AG04450 (cell line): Measurements from ENCODE around the gene ANO7. TPM values are rescaled to one million over a fixed set of nuclear protein-coding genes. Genes with fewer than 3 reads are reported as not detected.

Experiments
- CTCF ChIA-PET: fragments of 300-600, 350-600 bp; formaldehyde crosslinking; extraction: SDS; loops from one replicate; lab custom pipeline; 2022; ENCODE audit warnings: antibody characterized with exemption, inconsistent platforms; lab: Charles Lee
- POLR2A ChIA-PET: fragments of 350-600 bp; formaldehyde crosslinking; extraction: SDS; loops from one replicate; lab custom pipeline; 2021; ENCODE audit warnings: antibody characterized with exemption, inconsistent platforms; lab: Yijun Ruan, JAX
- DNase-seq: peaks from one replicate; pipeline ENCODE4 v3.0.0-alpha.2; 2011; ENCODE audit warnings: low read depth, low spot score
- H3K27ac ChIP-seq: one replicate; pipeline ENCODE4 v1.5.1; 2012; ENCODE audit warnings: low read depth, low read length, control low read depth
- H3K27me3 ChIP-seq: one replicate; pipeline ENCODE4 v1.6.0; 2012; ENCODE audit warnings: low read length; ENCODE audit not compliant: control insufficient read depth, insufficient read depth
- H3K4me3 ChIP-seq: 2 replicates; pipeline ENCODE4 v1.5.1; 2011; ENCODE audit warnings: mild to moderate bottlenecking, low read depth, low read length, control low read depth
- H3K9me3 ChIP-seq: 2 replicates; pipeline ENCODE4 v1.5.1; 2012; ENCODE audit warnings: low read length; ENCODE audit not compliant: control insufficient read depth, insufficient read depth
- polyA plus RNA-seq: library from polyadenylated mRNA; depleted of rRNA; stranded (reverse); fragments of >200 nt; gene quantifications from 2 replicates; pipeline ENCODE4 v1.2.3, GENCODE V29; 2011
- TF ChIP-seq, protein P1 (sequence below): IDR thresholded peaks from 2 replicates; pipeline ENCODE4 v1.5.1; 2011; ENCODE audit warnings: low read depth, low read length, control low read depth, inconsistent platforms

The ANO7 gene
- polyA plus RNA-seq, 1 experiment: 0.21 TPM

DNA sequence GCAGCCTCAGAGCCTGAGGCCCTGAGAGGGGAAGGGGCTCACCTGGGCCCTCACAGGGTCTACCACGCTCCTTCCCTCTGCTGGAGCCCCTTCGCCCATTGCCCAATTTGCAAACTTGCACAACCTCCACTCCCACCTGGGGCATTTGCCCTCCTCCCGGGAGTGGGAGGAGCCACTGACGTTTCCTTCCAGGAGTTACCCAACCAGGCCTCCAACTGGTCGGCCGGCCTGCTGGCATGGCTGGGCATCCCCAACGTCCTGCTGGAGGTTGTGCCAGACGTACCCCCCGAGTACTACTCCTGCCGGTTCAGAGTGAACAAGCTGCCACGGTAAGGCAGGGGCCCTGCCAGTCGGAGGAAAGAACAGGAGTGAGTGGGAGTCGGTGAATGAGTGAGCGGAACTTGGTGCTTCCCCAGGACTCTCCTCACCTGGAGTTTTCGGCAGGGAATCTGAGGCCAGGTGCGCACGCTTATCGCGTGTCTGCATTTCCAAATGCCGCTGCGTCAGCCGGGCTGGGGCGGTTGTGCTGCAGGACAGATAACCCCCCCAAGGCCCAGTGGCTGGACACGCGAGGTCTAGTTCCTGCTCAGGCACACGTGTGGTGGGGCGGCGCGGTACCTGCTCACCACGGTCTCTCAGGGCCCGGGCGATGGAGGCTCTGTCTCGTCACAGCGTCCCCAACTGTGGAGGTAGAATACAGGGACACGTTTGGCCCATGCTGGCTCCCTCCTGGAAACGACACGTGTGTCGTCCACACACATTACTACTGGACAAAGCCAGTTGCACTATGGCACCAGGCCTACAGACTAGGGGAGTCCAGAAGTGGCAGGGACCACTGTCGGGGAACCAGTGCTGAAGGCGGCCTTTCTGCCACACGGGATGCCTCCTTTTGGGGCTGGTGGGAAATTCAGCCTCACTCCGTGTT, 11.7 kb downstream of the ANO7 start:
- TF ChIP-seq, protein P1, sequence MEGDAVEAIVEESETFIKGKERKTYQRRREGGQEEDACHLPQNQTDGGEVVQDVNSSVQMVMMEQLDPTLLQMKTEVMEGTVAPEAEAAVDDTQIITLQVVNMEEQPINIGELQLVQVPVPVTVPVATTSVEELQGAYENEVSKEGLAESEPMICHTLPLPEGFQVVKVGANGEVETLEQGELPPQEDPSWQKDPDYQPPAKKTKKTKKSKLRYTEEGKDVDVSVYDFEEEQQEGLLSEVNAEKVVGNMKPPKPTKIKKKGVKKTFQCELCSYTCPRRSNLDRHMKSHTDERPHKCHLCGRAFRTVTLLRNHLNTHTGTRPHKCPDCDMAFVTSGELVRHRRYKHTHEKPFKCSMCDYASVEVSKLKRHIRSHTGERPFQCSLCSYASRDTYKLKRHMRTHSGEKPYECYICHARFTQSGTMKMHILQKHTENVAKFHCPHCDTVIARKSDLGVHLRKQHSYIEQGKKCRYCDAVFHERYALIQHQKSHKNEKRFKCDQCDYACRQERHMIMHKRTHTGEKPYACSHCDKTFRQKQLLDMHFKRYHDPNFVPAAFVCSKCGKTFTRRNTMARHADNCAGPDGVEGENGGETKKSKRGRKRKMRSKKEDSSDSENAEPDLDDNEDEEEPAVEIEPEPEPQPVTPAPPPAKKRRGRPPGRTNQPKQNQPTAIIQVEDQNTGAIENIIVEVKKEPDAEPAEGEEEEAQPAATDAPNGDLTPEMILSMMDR: no peak
- H3K4me3 ChIP-seq: no peak overlapping the region
- H3K27me3 ChIP-seq: peaks cover 11% of the 10 kb centered on the region
- POLR2A ChIA-PET: no interaction called here
- H3K27ac ChIP-seq: no peak overlapping the region
- no peaks in the 10 kb centered on the region; the same call in 1 of the 2 replicates for H3K9me3 ChIP-seq
- DNase-seq: no peak
- CTCF ChIA-PET: no interaction called here

DNA sequence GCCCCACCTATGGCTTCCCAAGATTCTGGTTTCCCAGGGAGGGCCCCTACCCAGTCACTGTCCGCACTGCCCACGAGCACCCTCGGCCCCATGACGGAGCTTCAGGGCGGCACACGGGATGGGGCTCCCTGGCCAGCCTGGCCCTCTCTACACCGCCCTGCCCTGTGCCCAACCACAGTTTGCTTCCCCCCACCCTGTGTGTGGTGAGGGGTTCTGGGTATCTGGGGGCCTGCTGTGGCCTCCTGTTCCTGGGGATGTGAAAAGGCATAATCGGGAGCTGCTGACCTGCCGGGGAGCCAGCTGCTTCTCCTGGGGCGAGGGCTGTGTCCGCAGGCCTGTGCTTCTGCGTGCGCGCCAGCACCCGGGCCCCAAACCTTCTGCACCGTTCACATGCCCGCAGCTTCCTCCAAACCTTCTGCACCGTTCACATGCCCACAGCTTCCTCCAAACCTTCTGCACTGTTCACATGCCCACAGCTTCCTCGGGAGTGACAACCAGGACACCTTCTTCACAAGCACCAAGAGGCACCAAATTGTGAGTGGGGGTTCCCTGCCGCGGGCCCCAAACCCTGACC, 12.4 kb downstream of the ANO7 start:
- CTCF ChIA-PET: no interaction called here
- H3K4me3 ChIP-seq: no peak overlapping the region
- H3K27me3 ChIP-seq: peaks cover 7% of the 10 kb centered on the region
- no peak overlapping the region for H3K27ac ChIP-seq
- H3K9me3 ChIP-seq: no peaks in the 10 kb centered on the region; the same call in 1 of the 2 replicates
- no peak for DNase-seq
- TF ChIP-seq, protein P1: no peak
- POLR2A ChIA-PET: no interaction called here

DNA sequence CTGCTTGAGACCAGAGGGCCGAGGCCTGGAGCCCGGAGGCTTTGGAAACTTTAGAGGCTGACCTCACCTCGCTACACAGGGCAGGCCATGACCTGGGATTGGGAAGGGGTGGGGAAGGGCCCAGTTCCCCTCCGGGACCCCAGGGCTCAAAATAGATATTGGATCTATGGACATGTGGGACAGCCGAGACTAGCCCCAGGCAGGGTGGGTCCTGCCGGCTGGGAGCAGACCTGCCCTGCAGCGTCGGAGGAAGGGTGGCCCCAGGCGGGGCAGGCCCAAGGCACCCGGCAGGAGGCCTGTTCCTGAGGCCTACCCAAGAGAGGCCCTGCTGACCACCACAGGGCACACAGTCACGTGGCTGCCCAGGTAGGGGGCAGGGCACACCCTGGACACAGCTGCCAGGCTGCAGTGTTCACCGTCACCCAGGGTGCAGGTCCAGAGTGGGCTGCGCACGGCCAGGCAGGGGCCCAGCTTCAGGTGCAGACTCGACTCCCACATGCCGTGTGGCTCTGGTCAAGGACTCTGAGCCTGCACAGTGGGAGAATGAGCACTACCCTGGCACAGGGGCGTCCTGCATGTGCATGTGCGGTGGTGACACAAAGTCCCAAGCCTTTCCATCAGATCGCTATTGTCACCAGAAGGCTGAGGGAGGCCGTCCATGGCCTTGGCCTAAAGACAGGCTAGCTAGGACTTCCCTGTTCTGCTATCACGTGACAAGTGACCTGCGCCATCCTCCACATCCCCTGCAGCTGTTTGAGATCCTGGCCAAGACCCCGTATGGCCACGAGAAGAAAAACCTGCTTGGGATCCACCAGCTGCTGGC, 13.2 kb downstream of the ANO7 start:
- TF ChIP-seq, protein P1: no peak
- DNase-seq: no peak
- Histone ChIP-seq H3K27ac (no peak overlapping the region), H3K27me3 (peaks cover 4% of the 10 kb centered on the region), H3K4me3 (no peak overlapping the region), H3K9me3 (no peaks in the 10 kb centered on the region; the same call in 1 of the 2 replicates)
- ChIA-PET POLR2A (interaction anchor here (0.6 kb wide), 1 partner anchor 25 kb away, joined by 3 read pairs; no protein-coding TSS in a partner anchor), CTCF (no interaction called here)

DNA sequence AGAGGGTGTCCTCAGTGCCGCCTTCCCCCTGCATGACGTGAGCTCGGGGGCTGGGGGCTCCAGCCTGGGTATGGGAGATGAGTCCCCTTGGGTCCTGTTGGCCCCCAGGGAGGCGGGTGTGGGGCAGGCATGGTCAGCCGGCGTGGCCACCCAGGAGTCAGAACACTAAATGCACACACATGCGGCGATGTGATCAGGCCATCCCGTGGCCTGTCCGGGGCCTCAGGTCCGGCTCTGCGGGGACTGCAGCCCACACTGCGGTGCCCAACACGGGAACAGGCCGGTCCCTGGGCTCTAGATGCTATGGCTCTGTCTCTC, 13.8 kb downstream of the ANO7 start:
- H3K27ac ChIP-seq: no peak overlapping the region
- CTCF ChIA-PET: no interaction called here
- TF ChIP-seq, protein P1: no peak
- POLR2A ChIA-PET: no interaction called here
- no peak for DNase-seq
- no peak overlapping the region for H3K4me3 ChIP-seq
- H3K27me3 ChIP-seq: peaks cover 4% of the 10 kb centered on the region
- H3K9me3 ChIP-seq: no peaks in the 10 kb centered on the region; the same call in 1 of the 2 replicates
